Neuron (in vitro differentiated cells): ENCODE results near the gene RANBP1.
"Not testable (repeated sequence)": the region's sequence is repeated elsewhere in the genome, so short reads cannot be mapped to it uniquely, and the experiment has no call there.

Experiments
- H2AFZ ChIP-seq: one replicate; pipeline ENCODE4 v1.6.1; 2013; ENCODE audit warnings: low read depth, mild to moderate bottlenecking, inconsistent platforms, low read length, moderate library complexity
- H3K27me3 ChIP-seq: one replicate; pipeline ENCODE4 v1.6.1; 2013; ENCODE audit warnings: low read length; ENCODE audit not compliant: insufficient read depth
- H3K36me3 ChIP-seq: one replicate; pipeline ENCODE4 v1.6.1; 2013; ENCODE audit warnings: low read length; ENCODE audit not compliant: insufficient read depth
- H3K4me1 ChIP-seq: one replicate; pipeline ENCODE4 v1.6.1; 2013; ENCODE audit warnings: low read length; ENCODE audit not compliant: insufficient read depth
- H3K4me3 ChIP-seq: 2 replicates; pipeline ENCODE4 v1.5.1; 2013; ENCODE audit warnings: mild to moderate bottlenecking, low read length, moderate library complexity
- H3K9me3 ChIP-seq: one replicate; pipeline ENCODE4 v1.6.1; 2013; ENCODE audit warnings: low read length

RANBP1 gene

GRCh38 chr22:20156611-20157429, 40.9 kb downstream of the RANBP1 start:
- H3K9me3 ChIP-seq = no peaks in the 10 kb centered on the region

GRCh38 chr22:20157430-20158183, 41.7 kb downstream of the RANBP1 start:
- no peaks in the 10 kb centered on the region for H3K36me3 ChIP-seq
- H3K4me1 ChIP-seq = peaks cover 42% of the 10 kb centered on the region
- H3K27me3 ChIP-seq = no peaks in the 10 kb centered on the region
- no peak overlapping the region for H2AFZ ChIP-seq
- H3K4me3 ChIP-seq = no peak overlapping the region
- H3K9me3 ChIP-seq = no peaks in the 10 kb centered on the region

More at GRCh38 chr22:20156611-20157429, 40.9 kb downstream of the RANBP1 start:
- Histone ChIP-seq H3K27me3 (no peaks in the 10 kb centered on the region), H2AFZ (no peak overlapping the region), H3K4me3 (no peak overlapping the region), H3K36me3 (no peaks in the 10 kb centered on the region), H3K4me1 (peaks cover 42% of the 10 kb centered on the region)

GRCh38 chr22:20158391-20159036, 42.6 kb downstream of the RANBP1 start:
- no peaks in the 10 kb centered on the region for H3K36me3 ChIP-seq
- no peaks in the 10 kb centered on the region for H3K27me3 ChIP-seq
- no peaks in the 10 kb centered on the region for H3K9me3 ChIP-seq
- H3K4me1 ChIP-seq = peaks cover 42% of the 10 kb centered on the region
- no peak overlapping the region for H3K4me3 ChIP-seq
- no peak overlapping the region for H2AFZ ChIP-seq

DNA sequence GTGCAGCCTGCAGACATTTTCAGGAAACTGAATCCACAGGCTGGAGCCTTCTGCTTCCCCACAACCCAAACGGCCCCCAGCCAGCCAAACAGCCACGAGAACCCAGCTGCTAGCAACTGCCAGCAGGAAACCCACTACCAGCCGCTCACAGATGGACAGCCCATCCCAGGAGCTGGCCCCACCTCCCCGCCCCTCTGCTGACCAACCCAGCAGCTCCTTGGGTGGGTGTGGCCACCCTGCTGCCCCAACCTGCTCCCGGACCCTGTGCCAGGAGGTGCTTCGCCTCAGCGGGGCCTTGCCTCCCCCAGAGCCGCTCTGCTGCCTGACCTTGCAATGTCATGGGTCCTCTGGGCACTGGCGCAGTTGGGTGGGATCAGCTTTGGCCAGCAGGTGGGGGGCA, 43.2 kb downstream of the RANBP1 start:
- H3K27me3 ChIP-seq = no peaks in the 10 kb centered on the region

GRCh38 chr22:20159531-20159930, 43.6 kb downstream of the RANBP1 start:
- not testable (repeated sequence) for H3K27me3 ChIP-seq, H3K4me3 ChIP-seq, H2AFZ ChIP-seq, H3K36me3 ChIP-seq, H3K9me3 ChIP-seq
- peaks cover 34% of the 10 kb centered on the region for H3K4me1 ChIP-seq

More for the DNA sequence above, 43.2 kb downstream of the RANBP1 start:
- no peaks in the 10 kb centered on the region for H3K36me3 ChIP-seq
- H3K4me3 ChIP-seq = no peak overlapping the region
- peaks cover 39% of the 10 kb centered on the region for H3K4me1 ChIP-seq
- no peak overlapping the region for H2AFZ ChIP-seq
- H3K9me3 ChIP-seq = no peaks in the 10 kb centered on the region

- Histone ChIP-seq H3K9me3 (no peaks in the 10 kb centered on the region), H3K4me3 (no peak overlapping the region), H2AFZ (no peak overlapping the region), H3K4me1 (peaks cover 29% of the 10 kb centered on the region), H3K36me3 (no peaks in the 10 kb centered on the region), H3K27me3 (no peaks in the 10 kb centered on the region)
Observed at GRCh38 chr22:20160041-20160440, 44.1 kb downstream of the RANBP1 start.

DNA sequence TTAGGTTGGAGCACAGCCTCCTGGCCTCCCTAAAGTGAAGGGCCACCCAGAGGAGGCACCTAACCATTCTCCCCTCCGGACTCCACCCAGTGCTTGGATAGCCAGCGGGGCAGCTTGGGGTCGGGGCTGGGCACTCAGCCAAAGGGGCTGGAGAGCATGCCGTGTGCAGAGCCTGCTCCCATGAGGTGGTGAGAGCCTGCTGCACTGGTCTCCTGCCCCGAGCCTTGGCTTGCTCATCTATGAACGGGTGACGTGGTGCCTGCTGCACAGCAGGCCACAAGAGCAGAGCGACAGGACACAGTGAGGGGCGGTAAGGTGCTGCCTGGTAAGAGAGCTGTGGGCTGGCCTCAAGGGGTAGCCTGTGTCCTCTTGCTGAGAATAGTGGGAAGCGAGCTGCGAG, 49.0 kb downstream of the RANBP1 start:
- Histone ChIP-seq H3K36me3 (no peaks in the 10 kb centered on the region), H3K9me3 (no peaks in the 10 kb centered on the region), H2AFZ (no peak overlapping the region), H3K27me3 (peaks cover 12% of the 10 kb centered on the region), H3K4me1 (no peaks in the 10 kb centered on the region), H3K4me3 (no peak overlapping the region)

DNA sequence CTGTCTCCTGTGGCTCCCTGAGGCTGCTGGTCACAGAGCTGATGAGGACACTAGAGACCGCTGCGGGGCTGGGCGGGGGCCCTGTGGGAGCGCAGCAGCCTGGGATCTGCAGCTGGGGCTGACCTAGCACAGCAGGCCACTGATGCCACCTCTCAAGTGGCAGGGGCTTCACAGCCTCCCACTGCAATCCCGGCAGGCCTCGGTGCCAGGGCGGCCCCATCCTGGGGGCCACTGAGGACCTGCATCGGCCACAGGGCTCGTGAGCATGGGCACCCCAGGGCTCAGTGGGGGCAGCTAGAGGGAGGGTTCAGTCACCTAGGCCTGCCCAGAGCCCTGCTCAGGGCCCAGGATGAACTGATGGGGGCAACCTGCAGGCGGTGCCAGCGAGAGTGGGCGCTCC, 49.5 kb downstream of the RANBP1 start:
- no peaks in the 10 kb centered on the region for H3K9me3 ChIP-seq
- peaks cover 12% of the 10 kb centered on the region for H3K27me3 ChIP-seq
- no peak overlapping the region for H3K4me3 ChIP-seq
- no peak overlapping the region for H2AFZ ChIP-seq
- H3K4me1 ChIP-seq = no peaks in the 10 kb centered on the region
- H3K36me3 ChIP-seq = no peaks in the 10 kb centered on the region

GRCh38 chr22:20165913-20166312, 50.0 kb downstream of the RANBP1 start:
- no peak overlapping the region for H2AFZ ChIP-seq
- H3K4me1 ChIP-seq = no peaks in the 10 kb centered on the region
- H3K9me3 ChIP-seq = no peaks in the 10 kb centered on the region
- peaks cover 12% of the 10 kb centered on the region for H3K27me3 ChIP-seq
- no peak overlapping the region for H3K4me3 ChIP-seq
- H3K36me3 ChIP-seq = no peaks in the 10 kb centered on the region

DNA sequence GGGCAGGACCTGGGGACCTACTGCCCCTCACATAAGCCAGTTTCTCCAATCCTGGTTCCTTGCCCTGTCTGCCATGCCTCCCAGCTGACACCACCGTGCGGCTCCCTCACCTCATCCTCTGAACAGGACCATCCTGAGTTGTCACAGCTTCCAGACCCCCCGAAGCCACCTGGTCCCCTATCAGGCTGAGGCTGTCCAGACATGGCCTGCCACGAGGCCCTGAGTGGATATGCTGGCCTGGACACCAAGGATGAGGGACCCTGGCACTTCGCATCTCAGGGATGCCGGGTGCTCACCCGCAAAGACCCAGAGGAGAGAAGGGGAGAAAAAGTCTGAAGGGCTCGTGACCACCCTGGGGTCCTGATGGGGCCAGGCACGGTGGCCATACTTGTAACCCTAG, 50.8 kb downstream of the RANBP1 start:
- no peaks in the 10 kb centered on the region for H3K9me3 ChIP-seq
- H3K4me3 ChIP-seq = no peak overlapping the region
- no peaks in the 10 kb centered on the region for H3K4me1 ChIP-seq
- H3K36me3 ChIP-seq = no peaks in the 10 kb centered on the region
- no peak overlapping the region for H2AFZ ChIP-seq
- H3K27me3 ChIP-seq = peaks cover 14% of the 10 kb centered on the region

DNA sequence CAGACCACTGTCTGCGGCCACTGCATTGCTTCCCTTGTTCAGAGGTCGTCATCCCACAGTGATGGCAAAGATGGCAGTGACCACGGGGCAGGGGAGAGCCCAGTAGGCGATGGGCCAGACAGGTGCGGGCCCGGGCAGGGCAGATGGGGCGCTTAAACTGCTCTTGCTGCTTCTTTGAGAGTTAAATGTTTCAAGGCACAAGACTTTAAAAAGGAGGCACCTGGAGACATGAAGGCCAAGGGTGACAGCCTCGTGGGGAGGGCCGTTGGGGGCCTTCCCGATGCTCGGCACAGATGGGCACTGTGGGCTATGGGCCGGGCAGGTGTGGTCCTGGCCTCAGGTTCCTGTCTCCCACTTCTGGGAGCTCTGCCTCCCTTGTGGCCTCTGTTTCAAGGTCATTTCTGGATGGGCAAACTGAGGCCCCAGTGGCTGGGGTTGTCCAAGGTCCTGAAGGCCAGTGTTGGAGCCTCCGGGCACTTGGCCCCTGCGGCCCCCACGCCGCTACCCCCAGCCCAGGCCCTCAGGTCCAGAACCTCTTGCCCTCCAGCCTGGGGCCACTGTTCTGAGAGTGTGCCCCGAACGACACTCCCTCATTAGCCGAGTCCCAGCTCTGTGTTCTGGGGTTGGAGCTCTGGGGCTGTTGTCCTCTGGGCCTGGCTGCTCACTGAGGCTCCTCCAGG, 51.9 kb downstream of the RANBP1 start:
- Histone ChIP-seq H3K36me3 (no peaks in the 10 kb centered on the region), H3K9me3 (no peaks in the 10 kb centered on the region), H3K4me1 (no peaks in the 10 kb centered on the region), H2AFZ (no peak overlapping the region), H3K27me3 (peaks cover 14% of the 10 kb centered on the region), H3K4me3 (no peak overlapping the region)

GRCh38 chr22:20169253-20169822, 53.4 kb downstream of the RANBP1 start:
- Histone ChIP-seq H3K4me3 (no peak overlapping the region), H3K9me3 (no peaks in the 10 kb centered on the region), H3K36me3 (no peaks in the 10 kb centered on the region), H2AFZ (no peak overlapping the region), H3K27me3 (peaks cover 14% of the 10 kb centered on the region), H3K4me1 (no peaks in the 10 kb centered on the region)
